AG04450 (cell line): ENCODE data around the gene KHDC4. TPM values are rescaled to one million over a fixed set of nuclear protein-coding genes. Genes with fewer than 3 reads are reported as not detected.

ENCODE experiments used
- CTCF ChIA-PET: fragments of 300-600, 350-600 bp; formaldehyde crosslinking; extraction: SDS; loops from one replicate; lab custom pipeline; 2022; ENCODE audit warnings: antibody characterized with exemption, inconsistent platforms; lab: Charles Lee
- POLR2A ChIA-PET: fragments of 350-600 bp; formaldehyde crosslinking; extraction: SDS; loops from one replicate; lab custom pipeline; 2021; ENCODE audit warnings: antibody characterized with exemption, inconsistent platforms; lab: Yijun Ruan, JAX
- DNase-seq: peaks from one replicate; pipeline ENCODE4 v3.0.0-alpha.2; 2011; ENCODE audit warnings: low read depth, low spot score
- H3K27ac ChIP-seq: one replicate; pipeline ENCODE4 v1.5.1; 2012; ENCODE audit warnings: low read depth, low read length, control low read depth
- H3K27me3 ChIP-seq: one replicate; pipeline ENCODE4 v1.6.0; 2012; ENCODE audit warnings: low read length; ENCODE audit not compliant: control insufficient read depth, insufficient read depth
- H3K4me3 ChIP-seq: 2 replicates; pipeline ENCODE4 v1.5.1; 2011; ENCODE audit warnings: mild to moderate bottlenecking, low read depth, low read length, control low read depth
- H3K9me3 ChIP-seq: 2 replicates; pipeline ENCODE4 v1.5.1; 2012; ENCODE audit warnings: low read length; ENCODE audit not compliant: control insufficient read depth, insufficient read depth
- CTCF ChIP-seq: IDR thresholded peaks from 2 replicates; pipeline ENCODE4 v1.5.1; 2011; ENCODE audit warnings: low read depth, low read length, control low read depth, inconsistent platforms
- polyA plus RNA-seq: library from polyadenylated mRNA; depleted of rRNA; stranded (reverse); fragments of >200 nt; gene quantifications from 2 replicates; pipeline ENCODE4 v1.2.3, GENCODE V29; 2011

KHDC4 gene
- polyA plus RNA-seq, 1 experiment, result 39.0 TPM

- no peak for TF ChIP-seq CTCF
- Histone ChIP-seq H3K27ac (peak overlapping the region; percentile 21), H3K4me3 (no peak overlapping the region), H3K9me3 (no peaks in the 10 kb centered on the region), H3K27me3 (no peaks in the 10 kb centered on the region)
- no peak for DNase-seq
- ChIA-PET CTCF (interaction anchor here (1.3 to 1.8 kb wide), 2 partner anchors 43 to 49 kb away, joined by 3 to 6 read pairs; no protein-coding TSS in a partner anchor), POLR2A (interaction anchor here (0.7 to 1.6 kb wide), 4 partner anchors 36 to 80 kb away, joined by 3 to 4 read pairs (median 3); partner anchors contain the start of gene SSR2)
These were observed 6.3 kb upstream of the KHDC4 start for GRCh38 chr1:155940482-155940992.

- no peak overlapping the region for H3K27ac ChIP-seq
- DNase-seq, result no peak
- no peaks in the 10 kb centered on the region for H3K27me3 ChIP-seq
- no peaks in the 10 kb centered on the region; the same call in 1 of the 2 replicates for H3K9me3 ChIP-seq
- H3K4me3 ChIP-seq, result no peak overlapping the region
- ChIA-PET CTCF (interaction anchor here (0.5 to 3.8 kb wide), 11 partner anchors 20 to 128 kb away, joined by 3 to 57 read pairs (median 4); partner anchors contain the start of genes ARHGEF2, LAMTOR2 and UBQLN4), POLR2A (interaction anchor here (0.7 to 1.7 kb wide), 6 partner anchors 22 to 52 kb away, joined by 3 to 8 read pairs (median 6); no protein-coding TSS in a partner anchor)
- TF ChIP-seq CTCF, result peak; percentile 73
These were observed 4.0 kb upstream of the KHDC4 start for GRCh38 chr1:155938220-155938627.

- no peak for TF ChIP-seq CTCF
- POLR2A ChIA-PET, result interaction anchor here (1.6 to 1.7 kb wide), 2 partner anchors 8 to 57 kb away, joined by 4 to 8 read pairs; no protein-coding TSS in a partner anchor
- no peaks in the 10 kb centered on the region; the same call in 1 of the 2 replicates for H3K9me3 ChIP-seq
- no peak for DNase-seq
- CTCF ChIA-PET, result interaction anchor here (0.6 to 1.3 kb wide), 2 partner anchors 55 to 131 kb away, joined by 3 to 5 read pairs; no protein-coding TSS in a partner anchor
- H3K27me3 ChIP-seq, result no peaks in the 10 kb centered on the region
- peak overlapping the region; percentile 97 for H3K4me3 ChIP-seq
- peak overlapping the region; percentile 81 for H3K27ac ChIP-seq
These were observed 850 bp upstream of the KHDC4 start for GRCh38 chr1:155934936-155935590.

GRCh38 chr1:155933591-155934096 is 569 bp downstream of the KHDC4 start:
- TF ChIP-seq CTCF, result no peak
- Histone ChIP-seq H3K9me3 (no peaks in the 10 kb centered on the region; the same call in 1 of the 2 replicates), H3K27ac (peak overlapping the region; percentile 77), H3K27me3 (no peaks in the 10 kb centered on the region), H3K4me3 (peak overlapping the region; percentile 97)
- DNase-seq, result no peak
- ChIA-PET CTCF (interaction anchor here (0.7 to 2.5 kb wide), 2 partner anchors 15 to 56 kb away, joined by 6 to 12 read pairs; no protein-coding TSS in a partner anchor), POLR2A (interaction anchor here (0.7 to 1.7 kb wide), 7 partner anchors 10 to 148 kb away, joined by 3 to 8 read pairs (median 3); no protein-coding TSS in a partner anchor)
